Liver (tissue), 9 donors: ENCODE measurements around the gene PPP6R1. TPM values are rescaled to one million over a fixed set of nuclear protein-coding genes. Genes with fewer than 3 reads are reported as not detected.

Source experiments
- DNase-seq: peaks from one replicate; pipeline ENCODE4 v3.0.0-alpha.2; 2017; ENCODE audit warnings: low spot score
- H3K27ac ChIP-seq, 2 donors: one replicate each; pipeline ENCODE4 v1.7.0; 2013; ENCODE audit warnings: inconsistent platforms in 2 of 2, low read length in 2 of 2, control low read depth in 1 of 2, low read depth in 1 of 2, mild to moderate bottlenecking in 1 of 2
- H3K27me3 ChIP-seq, 4 donors: one replicate each; pipeline versions ENCODE4 v1.6.1 to v1.7.0; 2013; ENCODE audit warnings: low read length in 3 of 4, inconsistent platforms in 1 of 4, mild to moderate bottlenecking in 1 of 4, moderate library complexity in 1 of 4; ENCODE audit not compliant: control insufficient read depth in 4 of 4, insufficient read depth in 4 of 4
- H3K36me3 ChIP-seq, 4 donors: one replicate each; pipeline versions ENCODE4 v1.6.1 to v1.7.0; 2013; ENCODE audit warnings: low read length in 3 of 4, mild to moderate bottlenecking in 3 of 4, low read depth in 1 of 4, moderate library complexity in 1 of 4; ENCODE audit not compliant: control insufficient read depth in 4 of 4, insufficient read depth in 3 of 4
- H3K4me1 ChIP-seq, 4 donors: one replicate each; pipeline versions ENCODE4 v1.6.1 to v1.7.0; 2013; ENCODE audit warnings: low read length in 3 of 4, mild to moderate bottlenecking in 3 of 4, moderate library complexity in 1 of 4; ENCODE audit not compliant: control insufficient read depth in 4 of 4, insufficient read depth in 4 of 4
- H3K4me3 ChIP-seq, 3 donors: one replicate each; pipeline versions ENCODE4 v1.6.1 to v1.7.0; 2013; ENCODE audit warnings: low read length in 3 of 3, control low read depth in 1 of 3, low read depth in 1 of 3, mild to moderate bottlenecking in 1 of 3
- H3K9ac ChIP-seq, 2 donors: one replicate each; pipeline ENCODE4 v1.7.0; 2013; ENCODE audit warnings: low read length in 2 of 2, mild to moderate bottlenecking in 2 of 2, moderate library complexity in 2 of 2, control low read depth in 1 of 2, low read depth in 1 of 2
- H3K9me3 ChIP-seq, 4 donors: one replicate each; pipeline versions ENCODE4 v1.6.1 to v1.7.0; 2013; ENCODE audit warnings: low read length in 3 of 4; ENCODE audit not compliant: control insufficient read depth in 4 of 4
- ATF3 ChIP-seq: IDR thresholded peaks from 2 replicates; pipeline ENCODE4 v1.6.1; 2016; ENCODE audit warnings: antibody characterized with exemption
- CTCF ChIP-seq: fragments of 150-350 bp; IDR thresholded peaks from 2 replicates; pipeline ENCODE4 v1.5.1; 2017; ENCODE audit warnings: improper control_type of control experiment, low read depth, low read length; ENCODE audit not compliant: missing input control
- EGR1 ChIP-seq, 2 donors: IDR thresholded peaks; 2 replicates each; pipeline ENCODE4 v1.6.1; 2016 to 2018; ENCODE audit warnings: antibody characterized with exemption in 2 of 2, low read depth in 2 of 2
- FOXA1 ChIP-seq: IDR thresholded peaks from 2 replicates; pipeline ENCODE4 v1.6.1; 2016; ENCODE audit warnings: antibody characterized with exemption
- GABPA ChIP-seq, 2 donors: IDR thresholded peaks in 1 of 2; conservative IDR thresholded peaks in 1 of 2; 2 replicates each; pipeline ENCODE4 v1.6.1; 2016; ENCODE audit warnings: antibody characterized with exemption in 2 of 2, mild to moderate bottlenecking in 1 of 2, moderate library complexity in 1 of 2
- HNF4A ChIP-seq, 2 donors: conservative IDR thresholded peaks; 2 replicates each; pipeline ENCODE4 v1.6.1; 2016; ENCODE audit warnings: antibody characterized with exemption in 2 of 2, mild to moderate bottlenecking in 2 of 2
- HNF4G ChIP-seq: IDR thresholded peaks from 2 replicates; pipeline ENCODE4 v1.6.1; 2016; ENCODE audit warnings: antibody characterized with exemption
- JUND ChIP-seq, 2 donors: IDR thresholded peaks; 2 replicates each; pipeline ENCODE4 v1.6.1; 2016; ENCODE audit warnings: antibody characterized with exemption in 2 of 2
- NR2F2 ChIP-seq: IDR thresholded peaks from 2 replicates; pipeline ENCODE4 v1.6.1; 2016; ENCODE audit warnings: antibody characterized with exemption
- RAD21 ChIP-seq, 2 donors: IDR thresholded peaks; 2 replicates each; pipeline ENCODE4 v1.6.1; 2016; ENCODE audit warnings: antibody characterized with exemption in 2 of 2, mild to moderate bottlenecking in 2 of 2
- REST ChIP-seq: IDR thresholded peaks from 2 replicates; pipeline ENCODE4 v1.6.1; 2016; ENCODE audit warnings: antibody characterized with exemption, mild to moderate bottlenecking
- SP1 ChIP-seq: IDR thresholded peaks from 2 replicates; pipeline ENCODE4 v1.6.1; 2018; ENCODE audit warnings: antibody characterized with exemption, mild to moderate bottlenecking
- TAF1 ChIP-seq: conservative IDR thresholded peaks from 2 replicates; pipeline ENCODE4 v1.6.1; 2016; ENCODE audit warnings: antibody characterized with exemption, mild to moderate bottlenecking
- ZBTB33 ChIP-seq: IDR thresholded peaks from 2 replicates; pipeline ENCODE4 v1.6.1; 2016; ENCODE audit warnings: antibody characterized with exemption
- WGBS: extraction: QIAGEN DNeasy Blood & Tissue Kit; methylation state at CpG from one replicate; pipeline ENCODE4 v1.1.7; 2013; 5-methylcytosine and 5-hydroxymethylcytosine counted together
- polyA plus RNA-seq, 2 donors: library from polyadenylated mRNA; stranded (reverse) in 1 of 2; unstranded in 1 of 2; fragments of 200-250 nt in 1 of 2; fragments of >200 nt in 1 of 2; fragmentation: Nextera tagmentation in 1 of 2; extraction: Ambion mirVana in 1 of 2; gene quantifications; one replicate each; pipeline versions ENCODE4 v1.2.1 to v1.2.3, GENCODE V29; 2013 to 2015
- total RNA-seq, 2 donors: library from RNA; depleted of rRNA; stranded (reverse); fragments of >200 nt; gene quantifications; one replicate each; pipeline ENCODE4 v1.2.3, GENCODE V29; 2014
- donor health status: healthy.
- donor health status: healthy.
- donor health status: healthy.
- donor health status: healthy.
- donor health status: healthy.

PPP6R1 gene
- total and polyA plus RNA-seq, 4 donors = 5.5 to 40.1 (median 22.5) TPM

- TF ChIP-seq ZBTB33 (no peak), FOXA1 (no peak), HNF4A (conservative IDR thresholded peaks at IDR 0.05) (no peak)
Observed at GRCh38 chr19:55305983-55306562, 47.3 kb upstream of the PPP6R1 start (continued).

- TF ChIP-seq SP1 (no peak), EGR1 (IDR thresholded peaks at IDR 0.05; ENCODE audit: low read depth in 2 of 2) (no peak), NR2F2 (no peak), FOXA1 (no peak), HNF4G (no peak), HNF4A (conservative IDR thresholded peaks at IDR 0.05) (no peak), ZBTB33 (no peak), RAD21 (IDR thresholded peaks at IDR 0.05) (no peak), REST (no peak), GABPA (IDR thresholded peaks at IDR 0.05 in 1 of 2, conservative IDR thresholded peaks at IDR 0.05 in 1 of 2) (no peak), TAF1 (no peak)
- peak; percentile 63 for DNase-seq
- Histone ChIP-seq H3K9me3 (no peaks in the 10 kb centered on the region), H3K4me3 (no peak overlapping the region), H3K4me1 (peaks cover 0 to 7% (median 3%) of the 10 kb centered on the region in 4 donors), H3K27ac (no peak overlapping the region), H3K27me3 (no peaks in the 10 kb centered on the region), H3K9ac (no peak overlapping the region), H3K36me3 (no peaks in the 10 kb centered on the region)
- 73% methylated on average over 9 of the region's 9 CpGs for WGBS
Observed at GRCh38 chr19:55305491-55305890, 46.7 kb upstream of the PPP6R1 start.

GRCh38 chr19:55304980-55305379 is 46.2 kb upstream of the PPP6R1 start:
- DNase-seq = no peak
- Histone ChIP-seq H3K27me3 (no peaks in the 10 kb centered on the region), H3K36me3 (no peaks in the 10 kb centered on the region), H3K4me3 (no peak overlapping the region), H3K4me1 (peaks cover 0 to 7% (median 3%) of the 10 kb centered on the region in 4 donors), H3K27ac (no peak overlapping the region), H3K9me3 (no peaks in the 10 kb centered on the region), H3K9ac (no peak overlapping the region)
- 74% methylated on average over 14 of the region's 14 CpGs for WGBS
- TF ChIP-seq EGR1 (IDR thresholded peaks at IDR 0.05; ENCODE audit: low read depth in 2 of 2) = no peak
- TF ChIP-seq JUND (IDR thresholded peaks at IDR 0.05) = no peak
- no peak for TF ChIP-seq HNF4G
- no peak for TF ChIP-seq ZBTB33
- no peak for TF ChIP-seq HNF4A (conservative IDR thresholded peaks at IDR 0.05)
- no peak for TF ChIP-seq FOXA1
- no peak for TF ChIP-seq ATF3
- TF ChIP-seq GABPA (IDR thresholded peaks at IDR 0.05 in 1 of 2, conservative IDR thresholded peaks at IDR 0.05 in 1 of 2) = no peak
- no peak for TF ChIP-seq SP1
- no peak for TF ChIP-seq CTCF
